HEK293 (cell line): ENCODE data around the gene NTSR1.

Source experiments
- CTCF ChIA-PET: fragments of 350-600 bp; formaldehyde crosslinking; extraction: SDS; loops from one replicate; lab custom pipeline; 2021; ENCODE audit warnings: antibody characterized with exemption; lab: Yijun Ruan, JAX
- POLR2A ChIA-PET: fragments of 300-600 bp; formaldehyde crosslinking; extraction: SDS; loops from one replicate; lab custom pipeline; 2020; ENCODE audit warnings: antibody characterized with exemption, inconsistent platforms; lab: Yijun Ruan, JAX
- H3K27ac ChIP-seq: fragments of 200-500 bp; sonication (Bioruptor generic); 2 replicates; pipeline ENCODE4 v1.5.1; 2014; ENCODE audit warnings: low read depth, low read length, control low read depth, inconsistent platforms; ENCODE audit errors: extremely low read depth
- H3K36me3 ChIP-seq, 2 experiments: fragments of 200-500 bp in 1 of 2; sonication (Bioruptor generic) in 1 of 2; 1 replicate in 1 of 2; 2 replicates in 1 of 2; pipeline ENCODE4 v1.5.1; 2014 to 2017; ENCODE audit warnings: inconsistent platforms in 2 of 2, low read length in 2 of 2; ENCODE audit not compliant: control insufficient read depth in 2 of 2, insufficient read depth in 1 of 2
- H3K4me1 ChIP-seq: fragments of 200-500 bp; sonication (Bioruptor generic); 2 replicates; pipeline ENCODE4 v1.5.1; 2014; ENCODE audit warnings: mild to moderate bottlenecking, low read length, inconsistent platforms; ENCODE audit not compliant: control insufficient read depth, insufficient read depth
- H3K4me3 ChIP-seq: 2 replicates; pipeline ENCODE4 v1.5.1; 2011; ENCODE audit warnings: low read depth, mild to moderate bottlenecking, control low read depth, low read length, moderate library complexity
- H3K9me3 ChIP-seq: fragments of 200-500 bp; sonication (Bioruptor generic); 2 replicates; pipeline ENCODE4 v1.5.1; 2014; ENCODE audit warnings: low read depth, low read length, inconsistent platforms; ENCODE audit not compliant: control insufficient read depth, insufficient read depth
- GLIS1 ChIP-seq: fragments of 450-650 bp; formaldehyde crosslinking; IDR thresholded peaks from 2 replicates; pipeline ENCODE4 v1.5.1; 2016; ENCODE audit warnings: missing biosample characterization, missing genetic modification characterization
- HOXC10 ChIP-seq: sonication (generic); formaldehyde crosslinking; IDR thresholded peaks from 2 replicates; pipeline ENCODE4 v1.8.1; 2023; ENCODE audit warnings: mild to moderate bottlenecking, missing genetic modification reagents
- IKZF3 ChIP-seq: fragments of 450-650 bp; IDR thresholded peaks from 2 replicates; pipeline ENCODE4 v1.5.0; 2018; ENCODE audit warnings: missing biosample characterization, mild to moderate bottlenecking, missing genetic modification characterization, moderate library complexity
- KLF9 ChIP-seq: fragments of 450-650 bp; formaldehyde crosslinking; IDR thresholded peaks from 2 replicates; pipeline ENCODE4 v1.5.1; 2016; ENCODE audit warnings: missing biosample characterization, missing genetic modification characterization, low read depth
- OSR2 ChIP-seq: fragments of 450-650 bp; formaldehyde crosslinking; IDR thresholded peaks from 2 replicates; pipeline ENCODE4 v1.5.1; 2016; ENCODE audit warnings: missing biosample characterization, missing genetic modification characterization
- PBX3 ChIP-seq: sonication (generic); formaldehyde crosslinking; IDR thresholded peaks from 2 replicates; pipeline ENCODE4 v1.8.1; 2022; ENCODE audit warnings: mild to moderate bottlenecking, moderate library complexity, missing genetic modification reagents
- PRDM10 ChIP-seq: fragments of 450-650 bp; formaldehyde crosslinking; IDR thresholded peaks from 2 replicates; pipeline ENCODE4 v1.5.1; 2016; ENCODE audit warnings: missing biosample characterization, missing genetic modification characterization
- ZBTB17 ChIP-seq: fragments of 450-650 bp; formaldehyde crosslinking; IDR thresholded peaks from 2 replicates; pipeline ENCODE4 v1.5.1; 2016; ENCODE audit warnings: missing biosample characterization, missing genetic modification characterization
- ZFP37 ChIP-seq: fragments of 450-650 bp; formaldehyde crosslinking; IDR thresholded peaks from 2 replicates; pipeline ENCODE4 v1.5.1; 2016; ENCODE audit warnings: missing biosample characterization, missing genetic modification characterization
- ZIC2 ChIP-seq: fragments of 450-650 bp; formaldehyde crosslinking; IDR thresholded peaks from 2 replicates; pipeline ENCODE4 v1.5.1; 2016; ENCODE audit warnings: missing biosample characterization, missing genetic modification characterization
- ZNF2 ChIP-seq: fragments of 450-650 bp; formaldehyde crosslinking; IDR thresholded peaks from 2 replicates; pipeline ENCODE4 v1.5.1; 2016; ENCODE audit warnings: missing biosample characterization, missing genetic modification characterization
- ZNF341 ChIP-seq: fragments of 450-650 bp; formaldehyde crosslinking; IDR thresholded peaks from 2 replicates; pipeline ENCODE4; 2016; ENCODE audit warnings: low read depth, missing biosample characterization, missing genetic modification characterization
- ZNF529 ChIP-seq: fragments of 450-650 bp; formaldehyde crosslinking; IDR thresholded peaks from 2 replicates; pipeline ENCODE4 v1.5.1; 2017; ENCODE audit warnings: missing genetic modification characterization, missing biosample characterization; ENCODE audit not compliant: insufficient replicate concordance
- ZNF600 ChIP-seq: fragments of 450-650 bp; formaldehyde crosslinking; IDR thresholded peaks from 2 replicates; pipeline ENCODE4 v1.5.1; 2016; ENCODE audit warnings: missing biosample characterization, missing genetic modification characterization
- ZNF701 ChIP-seq: fragments of 450-650 bp; formaldehyde crosslinking; IDR thresholded peaks from 2 replicates; pipeline ENCODE4 v1.5.1; 2016; ENCODE audit warnings: missing biosample characterization, missing genetic modification characterization
- ZNF785 ChIP-seq: fragments of 450-650 bp; formaldehyde crosslinking; IDR thresholded peaks from 2 replicates; pipeline ENCODE4 v1.5.1; 2016; ENCODE audit warnings: missing biosample characterization, missing genetic modification characterization
- ZXDB ChIP-seq: fragments of 450-650 bp; formaldehyde crosslinking; IDR thresholded peaks from 2 replicates; pipeline ENCODE4 v1.5.1; 2016; ENCODE audit warnings: missing biosample characterization, missing genetic modification characterization
- TF ChIP-seq, protein P1 (sequence below): fragments of 450-650 bp; formaldehyde crosslinking; IDR thresholded peaks from 2 replicates; pipeline ENCODE4 v1.5.1; 2017; ENCODE audit warnings: missing biosample characterization, missing genetic modification characterization
- TF ChIP-seq, protein P2 (sequence below): fragments of 450-650 bp; formaldehyde crosslinking; conservative IDR thresholded peaks from 2 replicates; pipeline ENCODE4 v1.5.1; 2016; ENCODE audit warnings: low read depth, missing biosample characterization, missing genetic modification characterization

NTSR1 gene

GRCh38 chr20:62684981-62685380, 23.7 kb upstream of the NTSR1 start:
- CTCF ChIA-PET, result interaction anchor here (0.6 kb wide), 1 partner anchor 106 kb away, joined by 3 read pairs; no protein-coding TSS in a partner anchor
- POLR2A ChIA-PET, result no interaction called here
- H3K4me1 ChIP-seq, result peaks cover 5% of the 10 kb centered on the region
- H3K9me3 ChIP-seq, result no peaks in the 10 kb centered on the region
- H3K27ac ChIP-seq, result no peak overlapping the region
- H3K4me3 ChIP-seq, result no peak overlapping the region
- no peaks in the 10 kb centered on the region for H3K36me3 ChIP-seq
- TF ChIP-seq, protein P1, sequence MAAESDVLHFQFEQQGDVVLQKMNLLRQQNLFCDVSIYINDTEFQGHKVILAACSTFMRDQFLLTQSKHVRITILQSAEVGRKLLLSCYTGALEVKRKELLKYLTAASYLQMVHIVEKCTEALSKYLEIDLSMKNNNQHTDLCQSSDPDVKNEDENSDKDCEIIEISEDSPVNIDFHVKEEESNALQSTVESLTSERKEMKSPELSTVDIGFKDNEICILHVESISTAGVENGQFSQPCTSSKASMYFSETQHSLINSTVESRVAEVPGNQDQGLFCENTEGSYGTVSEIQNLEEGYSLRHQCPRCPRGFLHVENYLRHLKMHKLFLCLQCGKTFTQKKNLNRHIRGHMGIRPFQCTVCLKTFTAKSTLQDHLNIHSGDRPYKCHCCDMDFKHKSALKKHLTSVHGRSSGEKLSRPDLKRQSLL (tag by site-specific recombination), result no peak
- TF ChIP-seq ZXDB (tag by site-specific recombination) (no peak), KLF9 (tag by site-specific recombination) (no peak), ZNF600 (tag by site-specific recombination) (no peak), ZNF2 (tag by site-specific recombination) (no peak), HOXC10 (CRISPR knock-in tag) (no peak), ZFP37 (tag by site-specific recombination) (no peak), ZNF529 (no peak), PBX3 (no peak), IKZF3 (tag by site-specific recombination) (no peak)
- TF ChIP-seq, protein P2, sequence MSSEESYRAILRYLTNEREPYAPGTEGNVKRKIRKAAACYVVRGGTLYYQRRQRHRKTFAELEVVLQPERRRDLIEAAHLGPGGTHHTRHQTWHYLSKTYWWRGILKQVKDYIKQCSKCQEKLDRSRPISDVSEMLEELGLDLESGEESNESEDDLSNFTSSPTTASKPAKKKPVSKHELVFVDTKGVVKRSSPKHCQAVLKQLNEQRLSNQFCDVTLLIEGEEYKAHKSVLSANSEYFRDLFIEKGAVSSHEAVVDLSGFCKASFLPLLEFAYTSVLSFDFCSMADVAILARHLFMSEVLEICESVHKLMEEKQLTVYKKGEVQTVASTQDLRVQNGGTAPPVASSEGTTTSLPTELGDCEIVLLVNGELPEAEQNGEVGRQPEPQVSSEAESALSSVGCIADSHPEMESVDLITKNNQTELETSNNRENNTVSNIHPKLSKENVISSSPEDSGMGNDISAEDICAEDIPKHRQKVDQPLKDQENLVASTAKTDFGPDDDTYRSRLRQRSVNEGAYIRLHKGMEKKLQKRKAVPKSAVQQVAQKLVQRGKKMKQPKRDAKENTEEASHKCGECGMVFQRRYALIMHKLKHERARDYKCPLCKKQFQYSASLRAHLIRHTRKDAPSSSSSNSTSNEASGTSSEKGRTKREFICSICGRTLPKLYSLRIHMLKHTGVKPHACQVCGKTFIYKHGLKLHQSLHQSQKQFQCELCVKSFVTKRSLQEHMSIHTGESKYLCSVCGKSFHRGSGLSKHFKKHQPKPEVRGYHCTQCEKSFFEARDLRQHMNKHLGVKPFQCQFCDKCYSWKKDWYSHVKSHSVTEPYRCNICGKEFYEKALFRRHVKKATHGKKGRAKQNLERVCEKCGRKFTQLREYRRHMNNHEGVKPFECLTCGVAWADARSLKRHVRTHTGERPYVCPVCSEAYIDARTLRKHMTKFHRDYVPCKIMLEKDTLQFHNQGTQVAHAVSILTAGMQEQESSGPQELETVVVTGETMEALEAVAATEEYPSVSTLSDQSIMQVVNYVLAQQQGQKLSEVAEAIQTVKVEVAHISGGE (tag by site-specific recombination), result no peak
- TF ChIP-seq, all 188 proteins: peak for 0

DNA sequence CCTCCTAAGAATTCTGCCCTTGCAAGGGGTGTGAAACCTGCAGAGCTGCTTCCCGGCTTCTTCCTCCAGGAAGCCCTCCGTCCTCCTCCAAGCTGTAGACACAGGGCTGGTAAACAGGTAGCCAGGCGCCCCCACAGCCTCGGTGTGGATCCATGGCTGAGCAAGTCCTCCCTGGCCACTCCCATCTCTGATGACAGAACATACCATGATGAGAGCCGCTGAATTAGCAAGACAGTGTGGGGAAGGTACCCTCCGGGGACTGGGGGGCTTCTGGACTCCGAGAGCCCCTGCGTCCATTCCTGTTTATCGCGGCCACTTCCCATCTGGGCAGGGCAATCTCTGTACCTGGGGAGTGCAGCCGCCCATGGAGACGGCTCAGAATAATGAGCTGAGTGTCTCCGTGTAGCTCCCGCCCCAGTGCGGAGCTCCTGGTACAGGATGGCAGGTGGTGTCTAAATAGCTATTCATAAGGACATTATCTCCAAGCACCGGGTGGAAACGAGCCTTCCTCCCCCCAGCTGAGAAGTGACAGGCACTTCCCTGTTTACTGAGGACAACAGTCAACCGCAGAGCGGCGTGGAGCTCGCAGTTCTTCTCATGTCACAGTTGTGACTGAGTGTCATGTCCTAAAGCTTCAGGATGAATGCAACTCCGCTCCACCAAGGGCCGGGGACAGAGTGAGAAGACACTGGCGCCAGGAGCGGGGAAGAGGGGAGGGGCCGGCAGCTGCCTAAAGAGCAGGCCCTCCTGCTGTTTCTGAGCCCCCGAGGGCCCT, 22.7 kb upstream of the NTSR1 start:
- no peaks in the 10 kb centered on the region for H3K36me3 ChIP-seq
- CTCF ChIA-PET, result interaction anchor here (0.6 to 2.0 kb wide), 5 partner anchors 9 to 106 kb away, joined by 3 to 8 read pairs (median 5); no protein-coding TSS in a partner anchor
- H3K27ac ChIP-seq, result no peak overlapping the region
- H3K9me3 ChIP-seq, result no peaks in the 10 kb centered on the region
- POLR2A ChIA-PET, result interaction anchor here (1.6 kb wide), 1 partner anchor 108 kb away, joined by 5 read pairs; no protein-coding TSS in a partner anchor
- peaks cover 5% of the 10 kb centered on the region for H3K4me1 ChIP-seq
- H3K4me3 ChIP-seq, result no peak overlapping the region
- TF ChIP-seq OSR2 (tag by site-specific recombination), result 0 out of 2 replicates have a peak, but pooled peaks have one; percentile 8
- 0 out of 2 replicates have a peak, but pooled peaks have one; percentile 15 for TF ChIP-seq IKZF3 (tag by site-specific recombination)
- peak; percentile 77 for TF ChIP-seq ZNF341
- TF ChIP-seq ZNF785 (tag by site-specific recombination), result no peak
- peak; percentile 88 for TF ChIP-seq PRDM10 (tag by site-specific recombination)
- peak; percentile 75 for TF ChIP-seq ZIC2
- TF ChIP-seq ZBTB17, result peak; percentile 45; the same call in 1 of the 2 replicates
- TF ChIP-seq ZNF600 (tag by site-specific recombination), result peak; percentile 55; the same call in 1 of the 2 replicates
- no peak for TF ChIP-seq ZNF701
- TF ChIP-seq GLIS1, result peak; percentile 87
